HepG2 (cell line): ENCODE results near the gene FBLN7. TPM values are rescaled to one million over a fixed set of nuclear protein-coding genes. Genes with fewer than 3 reads are reported as not detected.
A peak's percentile ranks its signal among the peaks of the same experiment; 100 is the strongest.

Experiments used
- FOXA1 ChIP-seq, 2 experiments: fragments of 450-650 bp in 1 of 2; sonication (generic) in 1 of 2; formaldehyde crosslinking in 1 of 2; IDR thresholded peaks; 2 replicates each; pipeline versions ENCODE4 v1.4.0 to v1.6.1; 2016 to 2020; ENCODE audit warnings: missing genetic modification reagents in 1 of 2
- ZMYM3 ChIP-seq: sonication (generic); formaldehyde crosslinking; IDR thresholded peaks from 2 replicates; pipeline ENCODE4 v1.5.1; 2020; ENCODE audit warnings: mild to moderate bottlenecking, missing genetic modification reagents
- ZNF121 ChIP-seq: sonication (generic); formaldehyde crosslinking; IDR thresholded peaks from 2 replicates; pipeline ENCODE4 v1.5.0; 2020; ENCODE audit warnings: mild to moderate bottlenecking, missing genetic modification reagents
- ZNF460 ChIP-seq: sonication (generic); formaldehyde crosslinking; IDR thresholded peaks from 2 replicates; pipeline ENCODE4 v1.5.1; 2020; ENCODE audit warnings: missing genetic modification reagents, mild to moderate bottlenecking, borderline replicate concordance
- polyA plus RNA-seq, 8 experiments: library from polyadenylated mRNA; depleted of rRNA in 3 of 8; stranded (reverse) in 7 of 8; unstranded in 1 of 8; fragments of >200 nt; fragmentation: Illumina TruSeq in 4 of 8; extraction: Trizol in 4 of 8; gene quantifications; 2 replicates each; pipeline versions ENCODE4 v1.2.1 to v1.2.3, GENCODE V29; 2011 to 2016; ENCODE audit warnings: low read depth in 4 of 8, missing spikeins in 1 of 8, mixed read lengths in 1 of 8; ENCODE audit not compliant: insufficient read depth in 1 of 8
- total RNA-seq, 5 experiments: library from RNA; depleted of rRNA; stranded (reverse); fragments of >200 nt; fragmentation: Illumina TruSeq; extraction: Trizol; gene quantifications; 2 replicates each; pipeline ENCODE4 v1.2.3, GENCODE V29; 2016; ENCODE audit warnings: low read depth in 1 of 5
- TF ChIP-seq, protein P1 (sequence below): sonication (generic); formaldehyde crosslinking; IDR thresholded peaks from 2 replicates; pipeline ENCODE4 v1.4.0; 2020; ENCODE audit warnings: mild to moderate bottlenecking, missing genetic modification reagents

The FBLN7 gene
- total and polyA plus RNA-seq, 2 of the 13 experiments (the other 11 are each of a cell fraction or from before 2014, with no cell fraction given) = 1.4 to 2.3 TPM

DNA sequence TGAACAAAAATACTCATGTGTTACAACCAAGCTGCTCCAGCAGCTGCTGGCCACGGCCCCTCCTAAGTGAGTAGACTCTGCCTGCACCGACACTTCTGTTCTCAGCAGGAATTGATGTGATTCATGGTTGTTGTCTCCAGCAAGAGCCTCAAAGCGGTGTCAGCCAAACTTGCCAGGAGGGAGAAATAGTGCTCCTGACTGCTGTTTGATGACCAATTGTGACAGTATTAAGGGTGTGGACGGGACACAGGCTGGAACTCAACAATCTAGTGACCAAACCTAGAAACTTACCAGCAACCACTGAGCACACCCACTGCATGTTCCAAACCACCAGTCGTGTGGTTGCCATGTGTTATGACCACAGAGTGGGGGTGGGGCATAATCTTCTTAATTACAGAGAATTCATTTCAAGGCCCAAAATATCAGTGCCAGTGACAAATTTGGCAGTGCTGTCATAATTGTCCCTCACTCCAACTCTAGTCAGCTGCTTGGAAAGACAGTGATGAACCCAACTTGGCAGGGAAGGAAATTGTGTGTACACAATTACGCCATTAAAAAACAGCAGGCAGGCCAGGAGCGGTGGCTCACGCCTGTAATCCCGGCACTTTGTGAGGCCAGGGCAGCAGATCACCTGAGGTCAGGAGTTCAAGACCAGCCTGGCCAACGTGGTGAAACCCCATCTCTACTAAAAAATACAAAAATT is 30.4 kb downstream of the FBLN7 start (continued):
- TF ChIP-seq, protein P1, sequence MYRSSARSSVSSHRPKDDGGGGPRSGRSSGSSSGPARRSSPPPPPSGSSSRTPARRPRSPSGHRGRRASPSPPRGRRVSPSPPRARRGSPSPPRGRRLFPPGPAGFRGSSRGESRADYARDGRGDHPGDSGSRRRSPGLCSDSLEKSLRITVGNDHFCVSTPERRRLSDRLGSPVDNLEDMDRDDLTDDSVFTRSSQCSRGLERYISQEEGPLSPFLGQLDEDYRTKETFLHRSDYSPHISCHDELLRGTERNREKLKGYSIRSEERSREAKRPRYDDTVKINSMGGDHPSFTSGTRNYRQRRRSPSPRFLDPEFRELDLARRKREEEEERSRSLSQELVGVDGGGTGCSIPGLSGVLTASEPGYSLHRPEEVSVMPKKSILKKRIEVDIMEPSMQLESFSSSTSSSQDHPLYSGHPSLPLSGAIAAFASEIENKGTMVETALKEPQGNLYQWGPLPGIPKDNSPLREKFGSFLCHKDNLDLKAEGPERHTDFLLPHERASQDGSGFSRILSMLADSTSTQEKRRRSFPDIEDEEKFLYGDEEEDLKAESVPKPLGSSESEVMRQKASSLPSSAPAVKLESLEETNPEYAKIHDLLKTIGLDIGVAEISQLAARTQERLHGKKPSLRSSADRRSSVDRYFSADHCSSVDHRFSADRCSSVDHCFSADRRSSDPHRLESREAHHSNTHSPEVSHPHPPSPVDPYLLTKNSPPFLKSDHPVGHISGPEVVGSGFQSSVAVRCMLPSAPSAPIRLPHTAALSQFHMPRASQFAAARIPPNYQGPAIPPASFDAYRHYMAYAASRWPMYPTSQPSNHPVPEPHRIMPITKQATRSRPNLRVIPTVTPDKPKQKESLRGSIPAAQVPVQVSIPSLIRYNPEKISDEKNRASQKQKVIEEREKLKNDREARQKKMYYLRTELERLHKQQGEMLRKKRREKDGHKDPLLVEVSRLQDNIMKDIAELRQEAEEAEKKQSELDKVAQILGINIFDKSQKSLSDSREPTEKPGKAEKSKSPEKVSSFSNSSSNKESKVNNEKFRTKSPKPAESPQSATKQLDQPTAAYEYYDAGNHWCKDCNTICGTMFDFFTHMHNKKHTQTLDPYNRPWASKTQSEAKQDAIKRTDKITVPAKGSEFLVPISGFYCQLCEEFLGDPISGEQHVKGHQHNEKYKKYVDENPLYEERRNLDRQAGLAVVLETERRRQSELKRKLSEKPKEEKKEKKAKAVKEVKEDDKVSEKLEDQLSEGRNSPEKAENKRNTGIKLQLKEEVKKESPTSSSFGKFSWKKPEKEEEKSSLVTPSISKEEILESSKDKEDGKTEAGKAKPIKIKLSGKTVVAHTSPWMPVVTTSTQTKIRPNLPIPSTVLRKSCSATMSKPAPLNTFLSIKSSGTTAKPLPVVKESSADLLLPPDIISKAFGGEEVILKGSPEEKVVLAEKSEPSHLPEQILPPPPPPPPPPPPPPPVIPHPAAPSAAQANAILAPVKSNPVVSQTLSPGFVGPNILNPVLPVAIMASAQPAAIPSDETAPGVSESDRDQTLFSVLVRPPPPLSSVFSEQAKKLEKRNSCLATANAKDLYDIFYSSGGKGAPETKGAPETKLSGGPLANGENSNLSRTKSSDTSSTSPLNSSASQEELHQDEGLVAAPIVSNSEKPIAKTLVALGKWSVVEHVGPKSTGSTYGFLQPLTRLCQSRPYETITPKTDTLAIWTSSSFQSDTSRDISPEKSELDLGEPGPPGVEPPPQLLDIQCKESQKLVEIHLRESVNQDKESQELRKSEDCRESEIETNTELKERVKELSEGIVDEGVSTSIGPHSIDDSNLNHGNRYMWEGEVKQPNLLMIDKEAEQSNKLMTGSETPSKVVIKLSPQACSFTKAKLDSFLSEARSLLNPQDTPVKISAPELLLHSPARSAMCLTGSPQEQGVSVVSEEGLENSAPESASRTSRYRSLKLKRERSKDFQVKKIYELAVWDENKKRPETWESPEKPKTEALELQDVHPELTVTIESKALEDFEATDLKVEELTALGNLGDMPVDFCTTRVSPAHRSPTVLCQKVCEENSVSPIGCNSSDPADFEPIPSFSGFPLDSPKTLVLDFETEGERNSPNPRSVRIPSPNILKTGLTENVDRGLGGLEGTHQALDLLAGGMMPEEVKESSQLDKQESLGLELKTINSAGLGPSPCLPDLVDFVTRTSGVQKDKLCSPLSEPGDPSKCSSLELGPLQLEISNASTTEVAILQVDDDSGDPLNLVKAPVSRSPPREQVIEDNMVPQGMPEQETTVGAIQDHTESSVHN (CRISPR knock-in tag) = 0 out of 2 replicates have a peak, but pooled peaks have one; percentile 5
- TF ChIP-seq ZNF460 (CRISPR knock-in tag) (peak; percentile 45; the same call in 1 of the 2 replicates), FOXA1 (IDR thresholded peaks at IDR 0.05) (no peak), FOXA1 (CRISPR knock-in tag; IDR thresholded peaks at IDR 0.05) (0 out of 2 replicates have a peak, but pooled peaks have one; percentile 17), ZMYM3 (CRISPR knock-in tag) (peak; percentile 37; the same call in 1 of the 2 replicates), ZNF121 (CRISPR knock-in tag) (0 out of 2 replicates have a peak, but pooled peaks have one; percentile 20)
